GM12878 (cell line): ENCODE measurements around the gene IVD. TPM values are rescaled to one million over a fixed set of nuclear protein-coding genes. Genes with fewer than 3 reads are reported as not detected.
A peak's percentile ranks its signal among the peaks of the same experiment; 100 is the strongest.

Experiments
- ELK1 ChIP-seq: IDR thresholded peaks from 2 replicates; pipeline ENCODE4 v1.6.1; 2012; ENCODE audit warnings: low read depth, low read length, improper control_type of control experiment
- FOS ChIP-seq: IDR thresholded peaks from 3 replicates; pipeline ENCODE4 v1.6.1; 2011; ENCODE audit warnings: borderline replicate concordance; ENCODE audit not compliant: insufficient read length; ENCODE audit errors: extremely low read depth
- NFYB ChIP-seq: IDR thresholded peaks from 2 replicates; pipeline ENCODE4 v1.6.1; 2011; ENCODE audit warnings: low read depth, mild to moderate bottlenecking, low read length, improper control_type of control experiment, moderate library complexity; ENCODE audit not compliant: insufficient read depth
- RAD51 ChIP-seq: fragments of 450-650 bp; IDR thresholded peaks from 2 replicates; pipeline ENCODE4 v1.6.1; 2016; ENCODE audit warnings: moderate library complexity, mild to moderate bottlenecking, inconsistent platforms
- RELB ChIP-seq: fragments of 450-650 bp; IDR thresholded peaks from 2 replicates; pipeline ENCODE4 v1.6.1; 2017; ENCODE audit warnings: low read depth, mild to moderate bottlenecking, moderate library complexity
- SIX5 ChIP-seq: IDR thresholded peaks from 2 replicates; pipeline ENCODE4 v1.6.1; 2011; ENCODE audit warnings: mild to moderate bottlenecking, low read depth, low read length, moderate library complexity; ENCODE audit not compliant: severe bottlenecking
- SPI1 ChIP-seq: IDR thresholded peaks from 2 replicates; pipeline ENCODE4 v1.6.1; 2011; ENCODE audit warnings: low read depth, mild to moderate bottlenecking, low read length, moderate library complexity, borderline replicate concordance; ENCODE audit not compliant: insufficient read depth
- SRF ChIP-seq, 2 experiments: IDR thresholded peaks; 2 replicates each; pipeline ENCODE4 v1.6.1; 2011; ENCODE audit warnings: low read depth in 2 of 2, low read length in 2 of 2, mild to moderate bottlenecking in 1 of 2, moderate library complexity in 1 of 2
- TARDBP ChIP-seq: IDR thresholded peaks from 2 replicates; pipeline ENCODE4 v1.6.1; 2016; ENCODE audit warnings: borderline replicate concordance
- YY1 ChIP-seq: IDR thresholded peaks from 2 replicates; pipeline ENCODE4 v1.6.1; 2011; ENCODE audit warnings: low read depth, mild to moderate bottlenecking, low read length
- polyA plus RNA-seq, 11 experiments: library from polyadenylated mRNA; depleted of rRNA in 4 of 11; unstranded in 6 of 11; stranded (reverse) in 5 of 11; fragments of >200 nt; fragmentation: Nextera tagmentation in 4 of 11; fragmentation: Illumina TruSeq in 1 of 11; extraction: Ambion mirVana in 4 of 11; extraction: Trizol in 1 of 11; gene quantifications; 1 replicate in 1 of 11; 2 replicates in 10 of 11; pipeline versions ENCODE4 v1.2.1 to v1.2.3, GENCODE V29; 2011 to 2016; ENCODE audit warnings: inconsistent platforms in 2 of 11, missing spikeins in 2 of 11, low read depth in 1 of 11
- total RNA-seq, 4 experiments: library from RNA; depleted of rRNA in 3 of 4; stranded (reverse); fragments of >200 nt in 3 of 4; fragmentation: Illumina TruSeq in 1 of 4; extraction: Trizol in 1 of 4; gene quantifications; 2 replicates each; pipeline versions ENCODE4 v1.2.1 to v1.2.3, GENCODE V29; 2013 to 2021

Gene IVD
- total and polyA plus RNA-seq, 10 of the 15 experiments (the other 5 are each of a cell fraction or from before 2014, with no cell fraction given) = 5.3 to 59.8 (median 45.7) TPM

GRCh38 chr15:40464595-40465185 lies 59.1 kb downstream of the IVD start (continued):
- TF ChIP-seq ELK1 (no peak), NFYB (no peak), SIX5 (no peak), FOS (no peak), SRF (IDR thresholded peaks at IDR 0.05; ENCODE audit: low read depth in 2 of 2, low read length in 2 of 2) (no peak), YY1 (no peak), RELB (peak; percentile 44; the same call in 1 of the 2 replicates), RAD51 (no peak), TARDBP (no peak), SPI1 (peak; percentile 68)
